HepG2 (cell line): ENCODE results near the gene ZBP1. TPM values are rescaled to one million over a fixed set of nuclear protein-coding genes. Genes with fewer than 3 reads are reported as not detected.

Experiments used
- ATAC-seq: fragments of 200-7000 bp; cut with Tn5 transposase; 3 replicates; pipeline ENCODE4 v1.9.1; 2020; ENCODE audit warnings: mild to moderate bottlenecking, moderate library complexity
- BruUV-seq: library from RNA; stranded (reverse); fragments of 400-500 nt; replicated peaks from 2 replicates; lab custom pipeline; 2021; lab: Mats Ljungman, UMichigan
- CTCF ChIA-PET: fragments of 300-600 bp; formaldehyde crosslinking; extraction: SDS; loops from one replicate; lab custom pipeline; 2021; ENCODE audit warnings: low total read pairs, inconsistent platforms, low intra/inter-chr PET ratio; lab: Yijun Ruan, JAX
- POLR2A ChIA-PET: fragments of 350-600 bp; sonication (Branson Sonifier 250); formaldehyde crosslinking; loops from one replicate; lab custom pipeline; 2020; ENCODE audit warnings: antibody characterized with exemption, inconsistent platforms; lab: Yijun Ruan, JAX
- DNase-seq: peaks from one replicate; pipeline ENCODE4 v3.0.0-alpha.2; 2015; ENCODE audit warnings: low spot score
- FAIRE-seq: peaks from 3 replicates; lab custom pipeline; 2011; peaks lifted over from hg19 to GRCh38; lab: Jason Lieb, UNC
- H2AFZ ChIP-seq: one replicate; pipeline ENCODE4 v1.6.1; 2011; ENCODE audit warnings: low read length, inconsistent platforms
- H3K27ac ChIP-seq: fragments of 300-600 bp; 3 replicates; pipeline ENCODE4 v1.8.0; 2011; ENCODE audit warnings: mixed run types, mild to moderate bottlenecking, mixed read lengths, low read length, inconsistent platforms; ENCODE audit not compliant: insufficient read depth; ENCODE audit errors: extremely low read length
- H3K27me3 ChIP-seq, 2 experiments: fragments of 200-600 bp in 1 of 2; 2 replicates in 1 of 2; 3 replicates in 1 of 2; pipeline versions ENCODE4 v1.6.0 to v1.8.0; 2011; ENCODE audit warnings: low read length in 2 of 2, mild to moderate bottlenecking in 2 of 2, moderate library complexity in 2 of 2, inconsistent platforms in 1 of 2; ENCODE audit not compliant: insufficient read depth in 2 of 2, control insufficient read depth in 1 of 2
- H3K36me3 ChIP-seq, 2 experiments: fragments of 200-600 bp in 1 of 2; replicated peaks in 1 of 2; 2 replicates in 1 of 2; 3 replicates in 1 of 2; pipeline versions ENCODE4 v1.5.1 to v1.8.0; 2011; ENCODE audit warnings: low read length in 2 of 2, inconsistent platforms in 1 of 2; ENCODE audit not compliant: insufficient read depth in 2 of 2, control insufficient read depth in 1 of 2
- H3K4me1 ChIP-seq: 2 replicates; pipeline ENCODE4 v1.5.1; 2012; ENCODE audit warnings: low read length, inconsistent platforms; ENCODE audit not compliant: insufficient read depth
- H3K4me2 ChIP-seq: 2 replicates; pipeline ENCODE4 v1.6.0; 2011; ENCODE audit warnings: low read depth, low read length, inconsistent platforms
- H3K4me3 ChIP-seq, 3 experiments: fragments of 200-600 bp in 1 of 3; sonication (generic), shearing (Covaris generic) in 1 of 3; replicated peaks in 1 of 3; 2 replicates each; pipeline ENCODE4 v1.5.1; 2011 to 2016; ENCODE audit warnings: low read length in 3 of 3, inconsistent platforms in 2 of 3, low read depth in 2 of 3, mild to moderate bottlenecking in 2 of 3, control low read depth in 1 of 3, mixed read lengths in 1 of 3; ENCODE audit not compliant: insufficient read depth in 1 of 3
- H3K79me2 ChIP-seq: one replicate; pipeline ENCODE4 v1.6.1; 2011; ENCODE audit warnings: low read length, inconsistent platforms; ENCODE audit not compliant: insufficient read depth
- H3K9ac ChIP-seq: 2 replicates; pipeline ENCODE4 v1.6.0; 2011; ENCODE audit warnings: mild to moderate bottlenecking, low read depth, low read length, inconsistent platforms; ENCODE audit not compliant: insufficient read depth
- H3K9me3 ChIP-seq: 2 replicates; pipeline ENCODE4 v1.5.1; 2012; ENCODE audit warnings: mild to moderate bottlenecking, low read length
- H4K20me1 ChIP-seq: 2 replicates; pipeline ENCODE4 v1.6.0; 2011; ENCODE audit warnings: inconsistent platforms, mild to moderate bottlenecking, low read length, moderate library complexity; ENCODE audit not compliant: insufficient read depth
- ATRX ChIP-seq: sonication (generic); formaldehyde crosslinking; IDR thresholded peaks from 2 replicates; pipeline ENCODE4 v1.4.0; 2020; ENCODE audit warnings: missing genetic modification reagents, borderline replicate concordance
- CBX2 ChIP-seq, 2 experiments: fragments of 200-600 bp in 1 of 2; sonication (generic); formaldehyde crosslinking in 1 of 2; IDR thresholded peaks; 2 replicates each; pipeline versions ENCODE4 v1.7.0 to v1.8.1; 2018 to 2022; ENCODE audit warnings: low read depth in 2 of 2, low read length in 1 of 2, mild to moderate bottlenecking in 1 of 2, missing genetic modification reagents in 1 of 2
- EZH2 ChIP-seq: conservative IDR thresholded peaks from 2 replicates; pipeline ENCODE4 v1.6.1; 2012; ENCODE audit warnings: mild to moderate bottlenecking, low read depth, low read length, moderate library complexity
- HBP1 ChIP-seq: IDR thresholded peaks from 2 replicates; pipeline ENCODE4 v1.6.1; 2016; ENCODE audit warnings: low read depth, control low read depth
- HHEX ChIP-seq: IDR thresholded peaks from 2 replicates; pipeline ENCODE4 v1.6.1; 2016; ENCODE audit warnings: control low read depth
- PBX3 ChIP-seq: sonication (generic); formaldehyde crosslinking; IDR thresholded peaks from 2 replicates; pipeline ENCODE4 v1.8.1; 2023; ENCODE audit warnings: missing genetic modification reagents, inconsistent platforms, borderline replicate concordance
- SNAPC5 ChIP-seq: sonication (generic); formaldehyde crosslinking; IDR thresholded peaks from 2 replicates; pipeline ENCODE4 v1.8.1; 2023; ENCODE audit warnings: mild to moderate bottlenecking, missing genetic modification reagents, borderline replicate concordance
- SYNCRIP ChIP-seq: fragments of 200-400 bp; formaldehyde crosslinking; IDR thresholded peaks from 2 replicates; pipeline ENCODE4 v1.6.1; 2018; ENCODE audit warnings: mild to moderate bottlenecking, low read depth, low read length; ENCODE audit not compliant: insufficient read depth
- ZBTB21 ChIP-seq: sonication (generic); formaldehyde crosslinking; IDR thresholded peaks from 2 replicates; pipeline ENCODE4 v1.4.0; 2020; ENCODE audit warnings: missing genetic modification reagents
- ZBTB26 ChIP-seq: IDR thresholded peaks from 2 replicates; pipeline ENCODE4 v1.6.1; 2016; ENCODE audit warnings: missing compliant biosample characterization, missing genetic modification reagents, borderline replicate concordance
- WGBS: methylation state at CpG from one replicate; pipeline ENCODE4 v1.1.6; 2017; ENCODE audit warnings: low lambda C conversion rate; 5-methylcytosine and 5-hydroxymethylcytosine counted together
- in situ Hi-C: cut with HindIII; loops from 2 replicates; pipeline ENCODE4 v1.10.0; 2017; ENCODE audit warnings: low pct_unique_long_range_greater_than_20kb; ENCODE audit not compliant: extremely low pct_ligation_motif_present
- intact Hi-C: fragments of 100-400 bp; cut with micrococcal nuclease; formaldehyde crosslinking; loops from one replicate; pipeline ENCODE4 v1.10.0; 2022; ENCODE audit not compliant: unreplicated experiment
- polyA plus RNA-seq, 8 experiments: library from polyadenylated mRNA; depleted of rRNA in 3 of 8; stranded (reverse) in 7 of 8; unstranded in 1 of 8; fragments of >200 nt; fragmentation: Illumina TruSeq in 4 of 8; extraction: Trizol in 4 of 8; gene quantifications; 2 replicates each; pipeline versions ENCODE4 v1.2.1 to v1.2.3, GENCODE V29; 2011 to 2016; ENCODE audit warnings: low read depth in 4 of 8, missing spikeins in 1 of 8, mixed read lengths in 1 of 8; ENCODE audit not compliant: insufficient read depth in 1 of 8
- total RNA-seq, 5 experiments: library from RNA; depleted of rRNA; stranded (reverse); fragments of >200 nt; fragmentation: Illumina TruSeq; extraction: Trizol; gene quantifications; 2 replicates each; pipeline ENCODE4 v1.2.3, GENCODE V29; 2016; ENCODE audit warnings: low read depth in 1 of 5

ZBP1 gene
- total and polyA plus RNA-seq, 2 of the 13 experiments (the other 11 are each of a cell fraction or from before 2014, with no cell fraction given), result not detected

GRCh38 chr20:57650756-57651483 is 30.7 kb upstream of the ZBP1 start:
- no peak for DNase-seq
- H3K36me3 ChIP-seq, result no peaks in the 10 kb centered on the region
- 9% methylated on average over 23 of the region's 23 CpGs for WGBS
- no peaks in the 10 kb centered on the region for H3K9me3 ChIP-seq
- no peaks in the 10 kb centered on the region for H3K79me2 ChIP-seq
- no peak for FAIRE-seq
- no peak overlapping the region for H3K27ac ChIP-seq
- H2AFZ ChIP-seq, result no peak overlapping the region
- BruUV-seq, result no TSS peak
- peaks cover 25 to 91% of the 10 kb centered on the region in 2 experiments for H3K27me3 ChIP-seq
- no peaks in the 10 kb centered on the region for H3K4me1 ChIP-seq
- CTCF ChIA-PET, result no interaction called here
- no peak for TF ChIP-seq ZBTB21 (CRISPR knock-in tag)
- TF ChIP-seq ATRX (CRISPR knock-in tag), result no peak
- no peak for TF ChIP-seq SNAPC5 (CRISPR knock-in tag)
- no peak for TF ChIP-seq ZBTB26 (CRISPR knock-in tag)
- TF ChIP-seq EZH2, result peak; percentile 95
- TF ChIP-seq HHEX (CRISPR knock-in tag), result no peak
- no peak for TF ChIP-seq PBX3 (CRISPR knock-in tag)
- TF ChIP-seq HBP1 (CRISPR knock-in tag), result no peak
- 0 out of 2 replicates have a peak, but pooled peaks have one; percentile 40 for TF ChIP-seq CBX2 (IDR thresholded peaks at IDR 0.05; ENCODE audit: low read depth, low read length)
- no peak for TF ChIP-seq CBX2 (CRISPR knock-in tag; IDR thresholded peaks at IDR 0.05; ENCODE audit: low read depth)
- no peak for TF ChIP-seq SYNCRIP
- TF ChIP-seq, all 625 proteins: peak for 2
- peaks cover 3% of the 10 kb centered on the region; the same call in 1 of the 2 replicates for H4K20me1 ChIP-seq
- no peak overlapping the region for H3K4me3 ChIP-seq
- POLR2A ChIA-PET, result no interaction called here
- no peak for ATAC-seq
- H3K4me2 ChIP-seq, result no peak overlapping the region
- no peak overlapping the region for H3K9ac ChIP-seq
- intact Hi-C loops, result no loop called here
- in situ Hi-C loops, result loop anchor here (5.0 kb wide), 1 partner anchor 526 kb away; no protein-coding TSS in a partner anchor
